ENCODE results near the gene ANXA10.

GRCh38 chr4:168128601-168129000 is 36.3 kb downstream of the ANXA10 start:
- TF ChIP-seq CTCF (conservative IDR thresholded peaks at IDR 0.05; ENCODE audit: low read length) = no peak
- no peak for TF ChIP-seq EZH2phosphoT487 (IDR thresholded peaks at IDR 0.05; ENCODE audit: borderline replicate concordance)

Measured in Loucy (cell line).